ENCODE results near the gene WDFY4.

Gene WDFY4

GRCh38 chr10:48938281-48938680 lies 253.6 kb downstream of the WDFY4 start:
- Histone ChIP-seq H3K27ac (ENCODE audit: extremely low read depth, low read depth, low read length) (no peak overlapping the region), H3K4me1 (ENCODE audit: control insufficient read depth, insufficient read depth, low read length) (no peaks in the 10 kb centered on the region), H3K4me3 (ENCODE audit: low read depth, low read length) (no peak overlapping the region), H3K9me3 (ENCODE audit: control insufficient read depth, insufficient read depth, low read depth, low read length) (no peaks in the 10 kb centered on the region), H3K36me3 (ENCODE audit: control insufficient read depth in 2 of 2, insufficient read depth in 1 of 2, low read length in 2 of 2) (no peaks in the 10 kb centered on the region)
- POLR2A ChIA-PET, result no interaction called here
- TF ChIP-seq PRDM4 (tag by site-specific recombination; IDR thresholded peaks at IDR 0.05), result no peak
- no peak for TF ChIP-seq ZNF362 (tag by site-specific recombination; IDR thresholded peaks at IDR 0.05)
- TF ChIP-seq ZNF645 (tag by site-specific recombination; IDR thresholded peaks at IDR 0.05), result no peak
- no peak for TF ChIP-seq ZNF510 (tag by site-specific recombination; IDR thresholded peaks at IDR 0.05; ENCODE audit: insufficient replicate concordance)
- no peak for TF ChIP-seq REPIN1 (tag by site-specific recombination; IDR thresholded peaks at IDR 0.05; ENCODE audit: low read depth)
- no peak for TF ChIP-seq ZSCAN4 (tag by site-specific recombination; IDR thresholded peaks at IDR 0.05)
- no peak for TF ChIP-seq ZSCAN18 (tag by site-specific recombination; IDR thresholded peaks at IDR 0.05)
- no peak for TF ChIP-seq ZNF133 (tag by site-specific recombination; IDR thresholded peaks at IDR 0.05)
- no peak for TF ChIP-seq ZNF654 (tag by site-specific recombination; IDR thresholded peaks at IDR 0.05; ENCODE audit: low read depth)
- TF ChIP-seq ELK4 (IDR thresholded peaks at IDR 0.05; ENCODE audit: borderline replicate concordance, low read depth, low read length), result no peak
- TF ChIP-seq ZNF473 (tag by site-specific recombination; IDR thresholded peaks at IDR 0.05), result no peak
- no peak for TF ChIP-seq KLF1 (tag by site-specific recombination; IDR thresholded peaks at IDR 0.05)
- TF ChIP-seq ZXDB (tag by site-specific recombination; IDR thresholded peaks at IDR 0.05), result no peak
- TF ChIP-seq ZNF174 (tag by site-specific recombination; IDR thresholded peaks at IDR 0.05), result no peak
- no peak for TF ChIP-seq GFI1B (tag by site-specific recombination; IDR thresholded peaks at IDR 0.05)
- no peak for TF ChIP-seq ZNF398 (tag by site-specific recombination; IDR thresholded peaks at IDR 0.05)
- TF ChIP-seq HIC1 (tag by site-specific recombination; IDR thresholded peaks at IDR 0.05), result no peak
- no peak for TF ChIP-seq ZBTB8A (tag by site-specific recombination; IDR thresholded peaks at IDR 0.05)
- TF ChIP-seq AEBP2 (tag by site-specific recombination; IDR thresholded peaks at IDR 0.05; ENCODE audit: borderline replicate concordance), result no peak
- TF ChIP-seq ZBTB21 (tag by site-specific recombination; IDR thresholded peaks at IDR 0.05), result no peak
- CTCF ChIA-PET, result interaction anchor here (0.6 kb wide), 1 partner anchor 577 kb away, joined by 3 read pairs; no protein-coding TSS in a partner anchor

Data from HEK293 (cell line).